ENCODE measurements around the gene PCK2. TPM values are rescaled to one million over a fixed set of nuclear protein-coding genes. Genes with fewer than 3 reads are reported as not detected.

The PCK2 gene
- total RNA-seq, 1 experiment from 2014 or later = 48.9 TPM

- Histone ChIP-seq H2BK12ac (ENCODE audit: insufficient read length, low read depth, low read length) (no peak overlapping the region), H3K27me3 (ENCODE audit: insufficient read depth, low read length) (no peaks in the 10 kb centered on the region), H4K20me1 (ENCODE audit: control insufficient read depth, insufficient read depth, insufficient read length) (no peaks in the 10 kb centered on the region), H2BK15ac (ENCODE audit: low read depth, low read length) (no peak overlapping the region), H3K4me1 (ENCODE audit: insufficient read depth, low read length) (no peaks in the 10 kb centered on the region), H4K8ac (replicated peaks; ENCODE audit: insufficient read length, low read depth, low read length) (no peak overlapping the region), H2BK120ac (ENCODE audit: low read depth, low read length, poor library complexity, severe bottlenecking) (no peak overlapping the region), H3K9me3 (ENCODE audit: control insufficient read depth, low read depth, low read length) (no peaks in the 10 kb centered on the region), H3K79me2 (ENCODE audit: insufficient read depth, low read length) (no peaks in the 10 kb centered on the region), H3K23me2 (ENCODE audit: insufficient read length, low read depth, low read length, poor library complexity, severe bottlenecking) (no peaks in the 10 kb centered on the region), H3K18ac (ENCODE audit: insufficient read length, low read depth, low read length) (no peak overlapping the region), H2BK5ac (ENCODE audit: insufficient read length, low read length) (no peak overlapping the region), H3K9ac (ENCODE audit: extremely low read depth, insufficient read length, low read length) (no peak overlapping the region), H4K91ac (ENCODE audit: insufficient read length, low read depth, low read length) (no peak overlapping the region), H3K56ac (ENCODE audit: insufficient read length, low read depth, low read length) (no peak overlapping the region), H3K23ac (ENCODE audit: insufficient read length, low read depth, low read length) (no peak overlapping the region), H3K4me2 (ENCODE audit: insufficient read depth, insufficient read length, low read length) (no peak overlapping the region), H2AK5ac (ENCODE audit: insufficient read length, low read length) (no peak overlapping the region), H3K27ac (ENCODE audit: insufficient read length, low read depth, low read length) (no peak overlapping the region), H2AFZ (ENCODE audit: low read length) (no peak overlapping the region), H3K4ac (ENCODE audit: low read depth, low read length) (no peak overlapping the region), H2BK20ac (ENCODE audit: low read depth, low read length, poor library complexity, severe bottlenecking) (no peak overlapping the region), H3K14ac (ENCODE audit: insufficient read depth, low read length) (no peak overlapping the region), H3K79me1 (ENCODE audit: insufficient read depth, low read depth, low read length, poor library complexity, severe bottlenecking) (no peaks in the 10 kb centered on the region), H3T11ph (ENCODE audit: low read length) (no peak overlapping the region), H4K5ac (ENCODE audit: insufficient read length, low read depth, low read length) (no peak overlapping the region)
- DNase-seq = no peak
- TF ChIP-seq CTCF (conservative IDR thresholded peaks at IDR 0.05) = no peak
- no peak overlapping the region for H3K27ac Mint-ChIP-seq
- no CpG with 5 or more reads among the region's 8 CpGs for WGBS (ENCODE audit: extremely low coverage, insufficient read length, low lambda C conversion rate)
- H3K4me3 Mint-ChIP-seq = peak overlapping the region in 1 of 2 experiments; percentile 20; a peak in 1 of 5 replicates
- H3K36me3 Mint-ChIP-seq (ENCODE audit: insufficient read depth in 1 of 3, low read depth in 3 of 3) = peaks cover 23 to 60% (median 51%) of the 10 kb centered on the region in 3 experiments; a peak in 6 of 7 replicates
- no peaks in the 10 kb centered on the region for H3K27me3 Mint-ChIP-seq (ENCODE audit: low read depth)
- no peaks in the 10 kb centered on the region for H3K4me1 Mint-ChIP-seq
- H3K9me3 Mint-ChIP-seq = no peaks in the 10 kb centered on the region
Measured at GRCh38 chr14:24122898-24123297, 28.8 kb downstream of the PCK2 start.

Data from H9 (cell line).